ENCODE data around the gene CACNA1D. TPM values are rescaled to one million over a fixed set of nuclear protein-coding genes. Genes with fewer than 3 reads are reported as not detected.
A peak's percentile ranks its signal among the peaks of the same experiment; 100 is the strongest.

CACNA1D gene
- total RNA-seq, 1 experiment from 2014 or later, result 1.1 TPM

- no peak for TF ChIP-seq ZBTB33 (IDR thresholded peaks at IDR 0.05; ENCODE audit: extremely low read depth, insufficient replicate concordance, low read length)
These were observed 246.5 kb downstream of the CACNA1D start (continued) for GRCh38 chr3:53740956-53741355.

- Histone ChIP-seq H3K27me3 (ENCODE audit: insufficient read depth, low read length) (no peaks in the 10 kb centered on the region), H4K20me1 (ENCODE audit: insufficient read depth) (no peaks in the 10 kb centered on the region), H3K4me2 (ENCODE audit: low read length) (no peak overlapping the region), H3K4me3 (replicated peaks in 1 of 2; ENCODE audit: low read depth in 1 of 2, low read length in 2 of 2) (no peak overlapping the region), H3K9ac (ENCODE audit: low read length) (no peak overlapping the region), H3K79me2 (ENCODE audit: insufficient read depth, low read length) (no peaks in the 10 kb centered on the region), H3K36me3 (ENCODE audit: control insufficient read depth in 1 of 2, insufficient read depth in 2 of 2, low read length in 2 of 2) (no peaks in the 10 kb centered on the region), H3K4me1 (ENCODE audit: control insufficient read depth in 1 of 2, insufficient read depth in 2 of 2, low read length in 2 of 2) (no peaks in the 10 kb centered on the region), H3K27ac (ENCODE audit: low read depth, low read length) (no peak overlapping the region), H2AFZ (ENCODE audit: low read depth, low read length, poor library complexity, severe bottlenecking) (no peak overlapping the region), H3K9me2 (ENCODE audit: insufficient read depth) (no peaks in the 10 kb centered on the region), H3K9me3 (ENCODE audit: control insufficient read depth in 1 of 2, insufficient read depth in 1 of 2, low read depth in 1 of 2, low read length in 2 of 2) (no peaks in the 10 kb centered on the region)
- ATAC-seq (peak; percentile 88), DNase-seq (ENCODE audit: low read depth, low spot score) (no peak)
- ChIA-PET CTCF (no interaction called here), RAD21 (ENCODE audit: low non-redundant PET in 1 of 2, low total read pairs in 2 of 2, uncharacterized antibody in 2 of 2, unreplicated experiment in 2 of 2) (no interaction called here), POLR2A (no interaction called here)
- no TSS peak for BruUV-seq (replicated peaks)
- intact Hi-C loops (cut with micrococcal nuclease), result no loop called here
- TF ChIP-seq ELF1 (IDR thresholded peaks at IDR 0.05; ENCODE audit: borderline replicate concordance, low read depth), result no peak
- TF ChIP-seq CTCF (IDR thresholded peaks at IDR 0.05 in 2 of 3, conservative IDR thresholded peaks at IDR 0.05 in 1 of 3; ENCODE audit: borderline replicate concordance in 1 of 3, insufficient read depth in 1 of 3, low read depth in 2 of 3, low read length in 2 of 3), result peak in 2 of 3 experiments; percentile 13 to 19; a peak in 1 of 6 replicates
These were observed 249.9 kb downstream of the CACNA1D start for GRCh38 chr3:53744351-53744750.

All from HCT116 (cell line).